MCF 10A (cell line): ENCODE measurements around the gene C9orf43. TPM values are rescaled to one million over a fixed set of nuclear protein-coding genes. Genes with fewer than 3 reads are reported as not detected.

Source experiments
- Bru-seq: library from RNA; stranded (reverse); fragments of 400-500 nt; gene quantifications from one replicate; lab custom pipeline; 2021; lab: Mats Ljungman, UMichigan
- BruChase-seq, 2 experiments: library from RNA; stranded (reverse); fragments of 400-500 nt; gene quantifications; one replicate each; lab custom pipeline; 2021; lab: Mats Ljungman, UMichigan
- BruUV-seq: library from RNA; stranded (reverse); fragments of 400-500 nt; replicated peaks from 2 replicates; lab custom pipeline; 2021; lab: Mats Ljungman, UMichigan
- CTCF ChIA-PET: fragments of 300-600 bp; sonication (Branson Sonifier 250); formaldehyde crosslinking; extraction: SDS; loops from one replicate; lab custom pipeline; 2021; ENCODE audit warnings: antibody characterized with exemption, inconsistent platforms; lab: Yijun Ruan, JAX
- POLR2A ChIA-PET: fragments of 300-600, 350-650 bp; sonication (Branson Sonifier 250); formaldehyde crosslinking; extraction: SDS; loops from one replicate; lab custom pipeline; 2020; ENCODE audit warnings: antibody characterized with exemption, inconsistent platforms; lab: Yijun Ruan, JAX
- DNase-seq: peaks from one replicate; pipeline ENCODE4 v3.0.0-alpha.2; 2018; ENCODE audit not compliant: unreplicated experiment
- H3K27ac Mint-ChIP-seq: one replicate; pipeline ENCODE4 v1.8.0; 2022; ENCODE audit warnings: mild to moderate bottlenecking, low read depth, mixed read lengths; ENCODE audit not compliant: unreplicated experiment
- H3K27me3 Mint-ChIP-seq: one replicate; pipeline ENCODE4 v1.8.0; 2022; ENCODE audit warnings: mixed read lengths; ENCODE audit not compliant: insufficient read depth, unreplicated experiment
- H3K36me3 Mint-ChIP-seq: one replicate; pipeline ENCODE4 v1.8.0; 2022; ENCODE audit warnings: mild to moderate bottlenecking, moderate library complexity, mixed read lengths; ENCODE audit not compliant: insufficient read depth, unreplicated experiment
- H3K4me1 Mint-ChIP-seq: one replicate; pipeline ENCODE4 v1.8.0; 2022; ENCODE audit warnings: mixed read lengths; ENCODE audit not compliant: insufficient read depth, unreplicated experiment
- H3K4me3 Mint-ChIP-seq: one replicate; pipeline ENCODE4 v1.8.0; 2022; ENCODE audit warnings: mild to moderate bottlenecking, moderate library complexity, mixed read lengths; ENCODE audit not compliant: unreplicated experiment
- H3K9me3 Mint-ChIP-seq: one replicate; pipeline ENCODE4 v1.8.0; 2022; ENCODE audit warnings: mixed read lengths; ENCODE audit not compliant: unreplicated experiment
- intact Hi-C: fragments of 100-400 bp; cut with micrococcal nuclease; formaldehyde crosslinking; loops from 2 replicates; pipeline ENCODE4 v1.14.1; 2022
- long read RNA-seq: library from polyadenylated mRNA; stranded (forward); transcript quantifications from one replicate; pipeline ENCODE4 v2.0.0, GENCODE V29; 2022
- total RNA-seq: library from RNA; stranded (reverse); gene quantifications from 2 replicates; pipeline ENCODE4 v1.2.3, GENCODE V29; 2022
- TF ChIP-seq, protein P1 (sequence below): fragments of 200-600 bp; IDR thresholded peaks from one replicate; pipeline ENCODE4 v1.8.0; 2022; ENCODE audit warnings: antibody characterized with exemption, mild to moderate bottlenecking; ENCODE audit not compliant: unreplicated experiment

Gene C9orf43, protein sequence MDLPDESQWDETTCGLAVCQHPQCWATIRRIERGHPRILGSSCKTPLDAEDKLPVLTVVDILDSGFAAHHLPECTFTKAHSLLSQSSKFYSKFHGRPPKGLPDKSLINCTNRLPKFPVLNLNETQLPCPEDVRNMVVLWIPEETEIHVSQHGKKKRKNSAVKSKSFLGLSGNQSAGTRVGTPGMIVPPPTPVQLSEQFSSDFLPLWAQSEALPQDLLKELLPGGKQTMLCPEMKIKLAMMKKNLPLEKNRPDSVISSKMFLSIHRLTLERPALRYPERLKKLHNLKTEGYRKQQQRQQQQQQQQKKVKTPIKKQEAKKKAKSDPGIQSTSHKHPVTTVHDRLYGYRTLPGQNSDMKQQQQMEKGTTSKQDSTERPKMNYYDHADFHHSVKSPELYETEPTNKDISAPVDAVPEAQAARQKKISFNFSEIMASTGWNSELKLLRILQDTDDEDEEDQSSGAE
- total RNA-seq (0.84 and 1.1 TPM in 2 replicates), Bru-seq, nascent RNA (percentile 43 among the genes with signal in this experiment), BruChase-seq, experiment 1, labeled RNA remaining after a 6-hour chase (percentile 51 among the genes with signal in this experiment), BruChase-seq, experiment 2, labeled RNA remaining after a 2-hour chase (percentile 49 among the genes with signal in this experiment)
- long read RNA-seq, partial matches to known transcripts, result 0 of 3 reads
- long read RNA-seq, other reads (novel, unspliced or antisense), result 0 of 3 reads

DNA sequence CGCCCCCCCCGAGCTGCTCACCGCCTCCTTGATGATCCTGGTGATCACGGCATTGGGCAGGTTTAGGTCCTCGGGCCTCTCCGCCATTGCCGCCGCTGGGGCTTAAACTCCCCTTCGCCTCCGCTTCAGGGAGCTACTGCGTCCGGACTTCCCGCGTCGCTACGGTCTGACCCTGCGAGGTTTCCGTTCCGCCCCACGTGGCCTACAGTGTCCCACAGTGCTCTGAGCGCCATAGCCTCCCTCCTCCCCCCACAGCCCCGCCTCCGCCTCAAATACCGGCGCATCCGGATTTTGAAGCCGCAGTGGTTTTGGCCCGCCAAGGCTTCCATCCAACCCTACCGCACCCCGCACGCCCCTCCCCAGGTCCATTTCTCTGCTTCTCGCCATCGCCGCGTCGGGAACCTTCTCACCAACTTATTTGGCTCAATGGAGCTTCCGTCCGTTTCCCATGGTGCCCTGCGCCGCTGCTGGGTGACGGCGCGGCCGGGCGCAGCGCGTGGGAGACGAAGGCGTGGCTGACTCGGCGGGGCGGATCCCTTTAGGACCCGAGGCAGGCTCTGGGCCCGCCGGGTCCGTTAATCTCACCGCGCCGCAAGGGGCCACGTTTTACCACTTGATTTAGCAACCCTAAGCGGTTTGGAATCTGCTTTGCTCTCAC, at the start of gene C9orf43, which contains the start of gene POLE3:
TSS of gene C9orf43 (plus strand) at position 541 of the 658 bp plus-strand sequence. CDS start 2,747 bp downstream, outside the sequence.
TSS of gene POLE3 (minus strand) at position 469 of the 658 bp plus-strand sequence. CDS start at position 87, 382 bp downstream.
- peak; percentile 96 for DNase-seq
- Mint-ChIP-seq H3K4me3 (peak within 1 kb of the TSS; percentile 77), H3K27ac (peak within 1 kb of the TSS; percentile 96), H3K4me1 (peaks cover 18% of the 10 kb centered on the region), H3K36me3 (peaks cover 32% of the 10 kb centered on the region), H3K9me3 (no peaks in the 10 kb centered on the region), H3K27me3 (no peaks in the 10 kb centered on the region)
- ChIA-PET CTCF (interaction anchor here (0.5 to 12.6 kb wide), 12 partner anchors 9 to 1640 kb away, joined by 3 to 141 read pairs (median 4); partner anchors contain the start of genes ALAD, CDC26 and PRPF4), POLR2A (interaction anchor here (0.6 to 3.6 kb wide), 21 partner anchors 10 to 555 kb away, joined by 3 to 49 read pairs (median 4); partner anchors contain the start of genes ALAD, BSPRY, CDC26 and FKBP15)
- BruUV-seq, result no TSS peak
- intact Hi-C loops, result no loop called here
- TF ChIP-seq, protein P1, sequence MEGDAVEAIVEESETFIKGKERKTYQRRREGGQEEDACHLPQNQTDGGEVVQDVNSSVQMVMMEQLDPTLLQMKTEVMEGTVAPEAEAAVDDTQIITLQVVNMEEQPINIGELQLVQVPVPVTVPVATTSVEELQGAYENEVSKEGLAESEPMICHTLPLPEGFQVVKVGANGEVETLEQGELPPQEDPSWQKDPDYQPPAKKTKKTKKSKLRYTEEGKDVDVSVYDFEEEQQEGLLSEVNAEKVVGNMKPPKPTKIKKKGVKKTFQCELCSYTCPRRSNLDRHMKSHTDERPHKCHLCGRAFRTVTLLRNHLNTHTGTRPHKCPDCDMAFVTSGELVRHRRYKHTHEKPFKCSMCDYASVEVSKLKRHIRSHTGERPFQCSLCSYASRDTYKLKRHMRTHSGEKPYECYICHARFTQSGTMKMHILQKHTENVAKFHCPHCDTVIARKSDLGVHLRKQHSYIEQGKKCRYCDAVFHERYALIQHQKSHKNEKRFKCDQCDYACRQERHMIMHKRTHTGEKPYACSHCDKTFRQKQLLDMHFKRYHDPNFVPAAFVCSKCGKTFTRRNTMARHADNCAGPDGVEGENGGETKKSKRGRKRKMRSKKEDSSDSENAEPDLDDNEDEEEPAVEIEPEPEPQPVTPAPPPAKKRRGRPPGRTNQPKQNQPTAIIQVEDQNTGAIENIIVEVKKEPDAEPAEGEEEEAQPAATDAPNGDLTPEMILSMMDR, result no peak

- Mint-ChIP-seq H3K27ac (no peak overlapping the region), H3K36me3 (no peaks in the 10 kb centered on the region), H3K27me3 (peaks cover 9% of the 10 kb centered on the region), H3K9me3 (no peaks in the 10 kb centered on the region), H3K4me3 (no peak overlapping the region), H3K4me1 (peaks cover 15% of the 10 kb centered on the region)
- ChIA-PET POLR2A (interaction anchor here (1.2 kb wide), 1 partner anchor 9 kb away, joined by 4 read pairs; no protein-coding TSS in a partner anchor), CTCF (interaction anchor here (0.8 to 1.1 kb wide), 2 partner anchors 9 to 44 kb away, joined by 3 read pairs; no protein-coding TSS in a partner anchor)
- intact Hi-C loops, result no loop called here
- no TSS peak for BruUV-seq
- TF ChIP-seq, protein P1, result no peak
- no peak for DNase-seq
These were observed 49.1 kb upstream of the C9orf43 start for GRCh38 chr9:113361304-113362018.

DNA sequence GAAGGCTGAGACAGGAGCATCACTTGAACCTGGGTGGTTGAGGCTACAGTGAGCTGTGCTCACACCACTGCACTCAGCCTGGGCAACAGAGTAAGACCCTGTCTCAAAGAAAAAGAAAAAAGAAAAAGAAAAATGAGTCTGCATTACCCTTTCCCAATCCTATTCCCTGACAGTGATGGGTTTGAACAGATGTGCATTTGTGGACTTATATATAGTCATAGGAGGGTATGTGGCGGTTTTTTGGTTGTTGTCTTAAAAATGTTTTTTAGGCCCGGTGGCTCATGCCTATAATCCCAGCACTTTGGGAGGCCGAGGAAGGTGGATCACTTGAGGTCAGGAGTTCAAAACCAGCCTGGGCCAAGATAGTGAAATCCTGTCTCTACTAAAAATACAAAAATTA, 47.2 kb upstream of the C9orf43 start:
- TF ChIP-seq, protein P1, result no peak
- Mint-ChIP-seq H3K4me3 (no peak overlapping the region), H3K27me3 (no peaks in the 10 kb centered on the region), H3K36me3 (no peaks in the 10 kb centered on the region), H3K9me3 (no peaks in the 10 kb centered on the region), H3K4me1 (peaks cover 15% of the 10 kb centered on the region), H3K27ac (no peak overlapping the region)
- POLR2A ChIA-PET, result no interaction called here
- CTCF ChIA-PET, result interaction anchor here (0.6 kb wide), 3 partner anchors 139 to 311 kb away, joined by 3 read pairs; no protein-coding TSS in a partner anchor
- intact Hi-C loops, result no loop called here
- no TSS peak for BruUV-seq
- DNase-seq, result no peak
